NCI-H1436 treated with DMSO at 0.1 percent for 48 hours (cell line): ENCODE data around the gene SOX6.
A peak's percentile ranks its signal among the peaks of the same experiment; 100 is the strongest.

Experiments
- DNase-seq: peaks from one replicate; lab custom pipeline; 2025; lab: John Stamatoyannopoulos, UW

Gene SOX6

GRCh38 chr11:16317712-16318111, 38.6 kb downstream of the SOX6 start:
- no peak for DNase-seq

DNA sequence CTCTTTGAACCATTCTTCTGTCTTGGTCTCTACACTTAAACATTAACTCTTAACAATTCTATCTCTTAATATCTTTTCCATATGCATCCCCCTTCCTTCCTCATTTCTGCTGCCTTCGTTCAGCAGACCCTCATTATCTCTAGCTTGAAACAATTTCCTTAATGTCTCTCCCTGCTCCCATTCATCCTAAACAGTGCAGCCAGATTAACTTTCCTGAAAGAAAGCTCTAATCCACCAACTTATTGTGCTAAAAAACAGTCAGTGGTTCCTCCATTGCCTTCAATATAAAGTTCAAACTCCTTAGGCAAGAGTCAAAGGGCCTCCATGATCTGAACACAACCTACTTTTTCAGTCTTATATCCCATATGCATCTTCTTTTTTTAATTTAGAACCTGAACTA, 42.5 kb downstream of the SOX6 start:
- no peak for DNase-seq

- no peak for DNase-seq
Measured at GRCh38 chr11:16312233-16312765, 44.0 kb downstream of the SOX6 start.

DNA sequence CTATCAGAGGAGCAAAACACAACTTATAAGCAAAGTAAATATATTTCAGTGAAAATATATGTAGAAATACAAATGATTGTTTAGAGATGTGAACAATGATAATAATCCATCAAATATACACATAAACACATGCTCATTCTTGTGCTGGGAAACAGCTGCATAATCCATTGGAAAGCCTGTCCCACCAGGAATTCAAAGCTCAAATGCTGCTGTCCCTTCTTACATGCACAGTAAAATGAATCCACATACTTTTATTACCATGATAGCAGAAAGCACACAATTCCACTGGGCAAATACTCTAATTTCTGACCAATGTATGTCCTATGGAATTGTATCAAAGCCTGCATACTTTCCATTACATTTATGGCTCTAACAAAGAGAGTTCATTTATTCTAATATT, 44.5 kb downstream of the SOX6 start:
- no peak for DNase-seq

- no peak for DNase-seq
Measured at GRCh38 chr11:16310943-16311342, 45.4 kb downstream of the SOX6 start.

GRCh38 chr11:16309226-16309625, 47.1 kb downstream of the SOX6 start:
- DNase-seq, result no peak

DNA sequence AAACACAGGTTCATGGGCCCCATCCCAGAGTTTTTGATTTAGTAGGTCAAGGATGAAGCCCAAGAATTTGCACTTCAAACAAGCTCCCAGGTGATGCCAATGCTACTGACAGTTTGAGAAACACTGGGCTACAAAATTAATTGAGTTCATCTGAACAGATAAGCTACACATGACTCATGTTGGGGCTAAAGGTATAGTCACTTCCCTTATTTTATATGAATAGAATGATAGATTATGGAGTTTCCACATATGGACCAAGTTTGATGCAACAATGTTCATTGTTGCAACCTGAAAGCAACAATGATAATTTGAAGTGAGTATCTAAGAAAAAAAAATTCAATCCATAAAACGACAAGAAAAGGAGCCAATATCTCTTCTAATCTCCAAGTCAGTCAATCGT, 54.9 kb downstream of the SOX6 start:
- DNase-seq, result no peak

DNA sequence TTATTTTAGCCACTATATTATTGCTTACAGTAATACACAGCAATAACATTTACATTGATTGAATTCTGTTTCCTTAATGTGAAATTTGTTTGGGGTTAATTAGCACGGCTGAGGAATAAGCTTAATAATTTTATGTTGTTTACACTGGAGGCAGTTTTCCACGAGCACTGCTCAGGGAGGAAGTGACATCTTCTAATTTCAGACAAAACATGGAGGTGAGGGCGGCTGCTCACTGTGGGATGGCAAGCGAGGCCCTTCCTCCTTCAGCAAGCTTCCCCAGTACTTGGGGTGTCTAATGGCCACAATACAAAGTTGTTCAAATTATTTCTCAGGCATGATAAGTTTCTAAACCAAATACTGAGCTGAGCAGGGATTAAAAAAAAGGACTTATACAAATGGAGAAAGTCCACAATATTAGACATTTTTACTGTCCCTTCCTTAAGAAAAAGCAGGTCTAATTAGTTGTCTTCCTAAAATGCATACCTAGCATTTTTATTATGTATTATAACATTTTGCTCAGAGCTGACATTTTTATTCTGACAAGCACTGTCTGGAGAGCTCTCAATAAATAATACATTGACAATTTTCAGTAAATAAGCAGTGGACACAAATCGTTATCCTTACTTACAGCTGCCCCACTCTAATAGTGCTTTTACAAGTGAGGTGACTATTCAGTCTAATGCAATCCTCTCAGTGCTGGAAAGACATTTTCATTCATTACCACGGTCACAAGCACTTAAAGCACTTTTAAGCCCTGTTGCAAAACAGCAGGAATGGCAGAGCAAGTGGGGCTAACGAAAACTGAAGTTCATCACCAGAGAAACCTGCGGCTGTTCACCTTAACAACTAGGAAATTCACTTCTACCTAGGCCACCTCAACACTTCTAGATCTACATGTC, 56.2 kb downstream of the SOX6 start:
- no peak for DNase-seq

- DNase-seq, result no peak
Measured at GRCh38 chr11:16299390-16299789, 57.0 kb downstream of the SOX6 start.

- peak; percentile 11 for DNase-seq
Measured at GRCh38 chr11:16297332-16297731, 59.0 kb downstream of the SOX6 start.

DNA sequence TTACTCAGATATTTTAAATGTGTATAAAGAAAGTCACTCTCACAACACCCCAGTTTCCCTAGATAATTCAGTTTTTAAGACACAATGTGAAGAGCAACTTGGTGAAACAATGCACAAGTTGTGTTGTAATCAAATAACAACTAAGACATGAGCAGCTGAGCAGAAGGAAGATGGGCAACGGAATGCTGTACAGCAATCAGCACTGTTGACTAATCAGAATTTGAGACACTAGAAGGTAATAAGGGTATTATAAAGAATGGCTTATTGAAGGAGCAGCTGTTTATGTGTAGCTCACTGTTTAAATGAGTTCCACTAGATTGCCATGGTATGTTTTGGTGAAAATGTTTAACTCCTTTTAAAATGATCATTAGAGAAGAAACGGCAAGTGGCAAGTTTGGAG, 60.1 kb downstream of the SOX6 start:
- no peak for DNase-seq

GRCh38 chr11:16295592-16295991, 60.8 kb downstream of the SOX6 start:
- no peak for DNase-seq

DNA sequence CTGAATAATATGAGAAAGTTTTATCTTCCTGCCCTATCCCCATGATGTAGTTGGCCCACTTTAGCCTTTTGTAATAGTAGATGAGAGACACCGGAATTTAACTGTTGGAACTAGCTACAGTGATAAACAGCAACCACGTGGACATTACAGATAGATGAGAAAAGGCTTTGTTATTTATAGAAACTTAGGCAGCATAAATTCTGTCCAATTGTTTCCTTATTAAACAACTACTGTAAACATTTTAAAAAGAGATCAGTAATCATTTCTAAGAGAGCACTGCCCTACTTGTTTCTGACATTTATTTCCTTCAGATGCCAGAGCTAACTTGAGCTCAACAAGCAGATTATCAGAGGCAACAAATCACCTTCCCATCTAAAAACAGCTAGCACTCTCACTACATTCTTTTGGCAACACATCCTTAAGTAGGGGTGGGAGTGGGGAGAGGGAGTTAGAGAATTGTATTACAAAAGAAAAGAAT, 63.1 kb downstream of the SOX6 start:
- no peak for DNase-seq

DNA sequence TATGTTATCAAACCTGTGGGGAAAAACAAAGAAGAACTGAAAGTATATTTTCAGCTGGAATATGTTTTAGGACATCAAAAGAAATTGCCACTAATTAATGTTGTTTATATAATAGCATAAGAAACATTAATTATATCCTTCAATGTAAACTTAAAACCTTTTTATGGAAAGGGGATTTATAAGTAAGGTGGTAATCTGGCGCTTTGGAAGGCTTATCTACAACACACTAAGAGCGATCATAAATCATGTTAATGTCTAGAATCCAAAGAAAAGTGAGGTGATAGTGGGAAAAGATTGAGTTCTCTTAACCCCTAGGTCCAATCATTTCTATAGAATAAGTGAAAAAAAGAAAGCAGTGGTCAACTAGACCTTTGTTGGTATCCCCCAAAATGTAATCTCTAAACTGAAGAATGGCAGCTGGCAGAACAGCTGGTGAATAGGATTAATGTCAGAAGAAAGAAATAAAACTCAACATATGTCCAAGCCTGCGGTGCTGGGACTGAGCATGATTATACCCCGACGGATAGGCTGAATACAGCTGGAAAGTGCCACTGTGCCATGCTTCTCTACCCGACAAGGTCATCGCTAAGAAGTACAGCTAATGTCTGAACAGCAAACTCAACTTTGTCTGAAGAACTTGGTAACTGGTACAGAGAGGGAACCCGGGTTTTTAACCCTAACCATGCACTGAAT, 64.0 kb downstream of the SOX6 start:
- no peak for DNase-seq

DNA sequence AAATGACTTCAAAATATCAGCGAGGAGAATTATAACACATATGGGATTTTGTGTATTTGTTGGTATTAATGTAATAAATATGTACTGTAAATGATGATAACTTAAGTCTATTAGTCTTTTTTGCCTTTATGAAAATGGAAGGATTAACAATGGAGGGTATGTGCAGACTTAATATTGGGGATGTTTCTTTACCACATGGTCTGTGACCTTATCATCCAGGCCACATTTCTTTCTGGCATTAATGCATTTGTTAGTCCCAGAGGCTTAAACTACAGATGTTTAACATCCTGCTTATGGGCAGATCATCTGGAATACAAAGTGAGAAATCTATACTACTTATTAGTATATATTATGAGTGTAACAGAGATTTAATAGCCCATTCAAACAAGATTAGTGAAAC, 64.6 kb downstream of the SOX6 start:
- DNase-seq, result no peak

DNA sequence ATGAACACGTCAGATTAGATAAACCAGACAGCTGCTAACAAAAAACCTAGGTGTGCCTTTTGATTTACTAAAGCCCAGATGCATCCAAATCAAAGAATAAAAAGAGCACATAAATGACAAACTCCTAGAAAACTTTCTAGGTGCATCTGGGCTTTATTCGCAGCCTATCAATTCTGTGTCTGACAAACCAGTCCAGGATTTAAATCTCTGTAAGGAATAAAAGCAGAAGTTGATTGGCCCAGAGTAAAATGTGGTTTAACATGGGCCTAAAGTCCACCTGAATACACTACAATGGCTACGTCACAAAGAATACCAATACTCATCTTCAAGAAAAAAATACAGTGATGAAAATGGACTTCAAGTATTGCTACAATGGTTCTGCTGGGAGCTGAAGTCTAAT, 66.8 kb downstream of the SOX6 start:
- DNase-seq, result no peak

DNA sequence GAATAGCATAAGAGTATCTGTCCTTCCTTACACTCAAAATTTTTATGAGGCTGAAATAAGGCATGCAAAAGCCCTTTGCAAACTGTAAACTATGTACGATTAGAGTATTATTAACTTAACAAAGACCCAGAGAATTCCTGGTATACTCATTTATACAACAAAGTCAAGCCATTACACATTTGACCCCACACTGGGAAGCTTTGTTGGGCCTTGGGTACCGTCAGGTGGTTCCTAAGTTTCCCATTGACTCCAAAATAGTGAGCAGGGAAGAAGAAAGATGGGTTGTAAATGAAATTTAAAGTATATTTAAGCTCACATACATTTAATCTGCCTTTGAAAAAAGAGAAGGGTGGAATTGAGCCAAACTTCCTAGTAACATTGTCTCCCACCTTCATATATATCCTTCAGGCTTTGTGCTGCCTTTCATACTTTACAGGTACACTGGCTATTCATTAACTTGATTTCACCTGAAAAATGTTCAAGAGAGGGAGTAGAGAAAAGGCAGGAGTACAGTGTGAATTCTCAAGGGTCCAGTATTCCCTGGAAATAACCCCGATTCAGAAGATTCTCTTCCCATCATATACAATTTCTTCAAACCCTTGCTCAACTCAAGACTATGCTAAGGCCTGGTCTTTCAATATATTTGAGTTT, 68.6 kb downstream of the SOX6 start:
- no peak for DNase-seq

- no peak for DNase-seq
Measured at GRCh38 chr11:16286095-16286494, 70.3 kb downstream of the SOX6 start.

DNA sequence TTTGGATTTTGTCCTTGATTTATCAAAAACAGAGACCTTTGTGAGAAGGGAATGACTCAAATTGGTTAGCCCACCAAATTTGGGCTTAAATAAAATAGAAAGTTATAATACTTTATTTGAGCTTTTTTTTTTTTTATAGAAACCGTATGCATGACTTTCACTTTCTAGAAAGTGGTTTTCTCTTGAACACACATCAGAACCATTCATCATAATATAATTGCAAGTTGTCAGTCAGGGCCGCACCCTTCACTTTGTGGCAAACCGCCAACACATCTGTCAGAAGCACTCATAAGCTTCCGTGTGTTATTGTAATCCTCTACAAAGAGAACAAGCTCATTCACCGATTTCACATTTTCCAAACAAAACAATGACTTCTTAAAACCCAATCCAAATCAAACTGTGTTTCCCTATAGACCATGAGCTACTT, 76.1 kb downstream of the SOX6 start:
- peak; percentile 83 for DNase-seq

DNA sequence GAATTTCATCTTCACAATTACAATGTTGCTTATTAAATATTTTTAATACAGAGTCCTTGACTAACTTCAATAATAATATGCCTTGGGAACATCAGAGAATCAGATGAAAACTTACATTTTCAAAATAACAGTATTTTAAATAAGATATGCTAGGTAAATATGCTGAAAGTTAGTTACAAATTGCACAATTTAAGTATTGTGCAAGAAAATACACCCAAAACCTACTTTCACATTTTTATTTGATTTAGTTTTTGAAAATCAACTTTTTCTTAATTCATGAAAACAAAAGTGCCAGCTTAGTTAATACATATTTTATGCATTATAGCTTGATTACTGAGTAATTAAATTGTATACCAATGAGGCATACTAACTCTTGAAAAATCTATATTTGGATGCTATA, 76.8 kb downstream of the SOX6 start:
- no peak for DNase-seq

GRCh38 chr11:16278979-16279378, 77.4 kb downstream of the SOX6 start:
- no peak for DNase-seq

GRCh38 chr11:16278273-16278672, 78.1 kb downstream of the SOX6 start:
- no peak for DNase-seq

GRCh38 chr11:16276251-16276650, 80.1 kb downstream of the SOX6 start:
- no peak for DNase-seq
